ENCODE data around the gene NELFB. TPM values are rescaled to one million over a fixed set of nuclear protein-coding genes. Genes with fewer than 3 reads are reported as not detected.

NELFB gene
- total RNA-seq, 1 experiment from 2014 or later, result 95.0 TPM

DNA sequence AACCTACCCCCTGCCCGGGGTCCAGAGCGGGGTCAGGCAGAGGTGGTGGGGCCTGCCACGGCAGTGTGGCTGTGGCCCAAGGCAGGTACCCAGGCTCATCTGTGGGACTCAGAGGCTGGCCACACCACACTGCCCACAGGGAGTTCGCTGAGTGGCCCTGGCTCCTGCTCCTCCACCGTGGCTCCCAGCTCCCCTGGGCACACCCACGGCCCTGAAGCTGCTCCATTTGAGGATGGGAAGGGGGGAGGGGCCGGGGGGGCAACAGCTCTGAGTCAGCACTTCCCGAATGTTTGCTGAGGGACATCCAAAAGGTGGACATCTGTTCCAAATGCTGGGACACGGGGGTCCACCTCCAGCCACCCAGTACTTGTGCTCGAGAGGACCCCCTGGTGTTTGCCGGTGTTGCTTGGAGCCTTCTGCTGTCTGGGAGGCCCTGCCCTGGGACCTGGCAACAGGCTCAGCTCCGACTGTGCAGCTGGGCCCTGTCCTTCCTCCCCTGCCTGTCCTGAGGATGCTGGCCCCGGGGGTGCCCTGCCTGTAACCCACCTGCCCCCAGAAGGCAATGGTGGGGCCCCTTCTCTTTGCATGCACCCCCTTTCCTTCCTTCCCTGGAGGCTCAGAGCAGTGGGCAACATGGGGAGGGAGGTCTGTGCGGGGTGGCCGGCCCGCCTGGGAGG is 49.4 kb downstream of the NELFB start:
- H3K4me1 Mint-ChIP-seq, result peaks cover 31% of the 10 kb centered on the region
- POLR2A ChIA-PET, result interaction anchor here (0.5 kb wide), 1 partner anchor 106 kb away, joined by 3 read pairs; no protein-coding TSS in a partner anchor
- CTCF ChIA-PET, result interaction anchor here (0.6 to 8.6 kb wide), 9 partner anchors 8 to 118 kb away, joined by 3 to 172 read pairs (median 5); partner anchors contain the start of genes EXD3 and NOXA1
- H3K27ac Mint-ChIP-seq, result no peak overlapping the region
- TF ChIP-seq GTF2I (CRISPR knock-in tag; conservative IDR thresholded peaks at IDR 0.05) (no peak), ZNF671 (CRISPR knock-in tag; IDR thresholded peaks at IDR 0.05) (no peak), CDX4 (CRISPR knock-in tag; IDR thresholded peaks at IDR 0.05; ENCODE audit: borderline replicate concordance) (no peak), ZNF219 (CRISPR knock-in tag; IDR thresholded peaks at IDR 0.05; ENCODE audit: borderline replicate concordance) (no peak), ZNF232 (CRISPR knock-in tag; IDR thresholded peaks at IDR 0.05) (no peak), NFYB (CRISPR knock-in tag; conservative IDR thresholded peaks at IDR 0.05; ENCODE audit: low read depth) (no peak), ZNF416 (CRISPR knock-in tag; IDR thresholded peaks at IDR 0.05) (no peak), E2F4 (CRISPR knock-in tag; IDR thresholded peaks at IDR 0.05; ENCODE audit: borderline replicate concordance, low read depth) (no peak), USF1 (CRISPR knock-in tag; IDR thresholded peaks at IDR 0.05) (no peak), FOXJ3 (CRISPR knock-in tag; IDR thresholded peaks at IDR 0.05; ENCODE audit: borderline replicate concordance) (no peak), FOXP1 (CRISPR knock-in tag; IDR thresholded peaks at IDR 0.05; ENCODE audit: borderline replicate concordance) (no peak), NR1H2 (CRISPR knock-in tag; IDR thresholded peaks at IDR 0.05) (no peak), KAT7 (CRISPR knock-in tag; IDR thresholded peaks at IDR 0.05; ENCODE audit: borderline replicate concordance) (no peak), ATF1 (CRISPR knock-in tag; IDR thresholded peaks at IDR 0.05) (no peak)
- TF ChIP-seq, protein P1, sequence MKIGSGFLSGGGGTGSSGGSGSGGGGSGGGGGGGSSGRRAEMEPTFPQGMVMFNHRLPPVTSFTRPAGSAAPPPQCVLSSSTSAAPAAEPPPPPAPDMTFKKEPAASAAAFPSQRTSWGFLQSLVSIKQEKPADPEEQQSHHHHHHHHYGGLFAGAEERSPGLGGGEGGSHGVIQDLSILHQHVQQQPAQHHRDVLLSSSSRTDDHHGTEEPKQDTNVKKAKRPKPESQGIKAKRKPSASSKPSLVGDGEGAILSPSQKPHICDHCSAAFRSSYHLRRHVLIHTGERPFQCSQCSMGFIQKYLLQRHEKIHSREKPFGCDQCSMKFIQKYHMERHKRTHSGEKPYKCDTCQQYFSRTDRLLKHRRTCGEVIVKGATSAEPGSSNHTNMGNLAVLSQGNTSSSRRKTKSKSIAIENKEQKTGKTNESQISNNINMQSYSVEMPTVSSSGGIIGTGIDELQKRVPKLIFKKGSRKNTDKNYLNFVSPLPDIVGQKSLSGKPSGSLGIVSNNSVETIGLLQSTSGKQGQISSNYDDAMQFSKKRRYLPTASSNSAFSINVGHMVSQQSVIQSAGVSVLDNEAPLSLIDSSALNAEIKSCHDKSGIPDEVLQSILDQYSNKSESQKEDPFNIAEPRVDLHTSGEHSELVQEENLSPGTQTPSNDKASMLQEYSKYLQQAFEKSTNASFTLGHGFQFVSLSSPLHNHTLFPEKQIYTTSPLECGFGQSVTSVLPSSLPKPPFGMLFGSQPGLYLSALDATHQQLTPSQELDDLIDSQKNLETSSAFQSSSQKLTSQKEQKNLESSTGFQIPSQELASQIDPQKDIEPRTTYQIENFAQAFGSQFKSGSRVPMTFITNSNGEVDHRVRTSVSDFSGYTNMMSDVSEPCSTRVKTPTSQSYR (CRISPR knock-in tag; IDR thresholded peaks at IDR 0.05), result no peak
- TF ChIP-seq, protein P2, sequence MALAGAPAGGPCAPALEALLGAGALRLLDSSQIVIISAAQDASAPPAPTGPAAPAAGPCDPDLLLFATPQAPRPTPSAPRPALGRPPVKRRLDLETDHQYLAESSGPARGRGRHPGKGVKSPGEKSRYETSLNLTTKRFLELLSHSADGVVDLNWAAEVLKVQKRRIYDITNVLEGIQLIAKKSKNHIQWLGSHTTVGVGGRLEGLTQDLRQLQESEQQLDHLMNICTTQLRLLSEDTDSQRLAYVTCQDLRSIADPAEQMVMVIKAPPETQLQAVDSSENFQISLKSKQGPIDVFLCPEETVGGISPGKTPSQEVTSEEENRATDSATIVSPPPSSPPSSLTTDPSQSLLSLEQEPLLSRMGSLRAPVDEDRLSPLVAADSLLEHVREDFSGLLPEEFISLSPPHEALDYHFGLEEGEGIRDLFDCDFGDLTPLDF (CRISPR knock-in tag; IDR thresholded peaks at IDR 0.05), result no peak
- TF ChIP-seq, protein P3, sequence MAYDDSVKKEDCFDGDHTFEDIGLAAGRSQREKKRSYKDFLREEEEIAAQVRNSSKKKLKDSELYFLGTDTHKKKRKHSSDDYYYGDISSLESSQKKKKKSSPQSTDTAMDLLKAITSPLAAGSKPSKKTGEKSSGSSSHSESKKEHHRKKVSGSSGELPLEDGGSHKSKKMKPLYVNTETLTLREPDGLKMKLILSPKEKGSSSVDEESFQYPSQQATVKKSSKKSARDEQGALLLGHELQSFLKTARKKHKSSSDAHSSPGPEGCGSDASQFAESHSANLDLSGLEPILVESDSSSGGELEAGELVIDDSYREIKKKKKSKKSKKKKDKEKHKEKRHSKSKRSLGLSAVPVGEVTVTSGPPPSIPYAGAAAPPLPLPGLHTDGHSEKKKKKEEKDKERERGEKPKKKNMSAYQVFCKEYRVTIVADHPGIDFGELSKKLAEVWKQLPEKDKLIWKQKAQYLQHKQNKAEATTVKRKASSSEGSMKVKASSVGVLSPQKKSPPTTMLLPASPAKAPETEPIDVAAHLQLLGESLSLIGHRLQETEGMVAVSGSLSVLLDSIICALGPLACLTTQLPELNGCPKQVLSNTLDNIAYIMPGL (CRISPR knock-in tag; IDR thresholded peaks at IDR 0.05), result no peak
- no peak overlapping the region for H3K4me3 Mint-ChIP-seq
- no peaks in the 10 kb centered on the region for H3K9me3 Mint-ChIP-seq
- H3K27me3 Mint-ChIP-seq (ENCODE audit: low read depth), result peaks cover 16% of the 10 kb centered on the region
- H3K36me3 Mint-ChIP-seq, result no peaks in the 10 kb centered on the region
- DNase-seq (ENCODE audit: low spot score) (no peak), ATAC-seq (no peak)

Data from WTC11 (cell line).